ENCODE results near the gene SEMA6A. TPM values are rescaled to one million over a fixed set of nuclear protein-coding genes. Genes with fewer than 3 reads are reported as not detected.

Gene SEMA6A
- total RNA-seq, 6 experiments from 2014 or later: 4.5 to 12.0 (median 8.4) TPM

GRCh38 chr5:116449458-116449857, 125.2 kb downstream of the SEMA6A start:
- no peaks in the 10 kb centered on the region for H3K36me3 ChIP-seq
- no peaks in the 10 kb centered on the region for H3K4me1 ChIP-seq
- TF ChIP-seq POLR2A (IDR thresholded peaks at IDR 0.05) (no peak), CTCF (IDR thresholded peaks at IDR 0.05) (no peak)
- H3K9me3 ChIP-seq: no peaks in the 10 kb centered on the region
- H3K27me3 ChIP-seq: no peaks in the 10 kb centered on the region
- intact Hi-C loops (cut with DNase I): loop anchor here in 1 of 2 donors (10.0 kb wide), 1 partner anchor 315 kb away; no protein-coding TSS in a partner anchor
- ATAC-seq: no peak
- H3K4me3 ChIP-seq: no peak overlapping the region
- 66% methylated on average over 3 of the region's 3 CpGs for WGBS (ENCODE audit: insufficient coverage, low coverage, low lambda C conversion rate, missing lambda C conversion rate)
- H3K27ac ChIP-seq: no peak overlapping the region
- no peak for DNase-seq

GRCh38 chr5:116448870-116449427, 125.7 kb downstream of the SEMA6A start:
- TF ChIP-seq POLR2A (IDR thresholded peaks at IDR 0.05): no peak
- ATAC-seq (no peak), DNase-seq (no peak)
- no peak overlapping the region for H3K4me3 ChIP-seq
- no peaks in the 10 kb centered on the region for H3K27me3 ChIP-seq
- WGBS (ENCODE audit: insufficient coverage, low coverage, low lambda C conversion rate, missing lambda C conversion rate): 72% methylated on average over 5 of the region's 5 CpGs
- no peaks in the 10 kb centered on the region for H3K36me3 ChIP-seq
- no peaks in the 10 kb centered on the region for H3K4me1 ChIP-seq
- no peak overlapping the region for H3K27ac ChIP-seq
- no peaks in the 10 kb centered on the region for H3K9me3 ChIP-seq
- intact Hi-C loops (cut with DNase I): loop anchor here in 1 of 2 donors (10.0 kb wide), 1 partner anchor 314 kb away; no protein-coding TSS in a partner anchor

- ATAC-seq (peak in 2 of 4 donors; percentile 31 to 86), DNase-seq (no peak)
- no peaks in the 10 kb centered on the region for H3K27me3 ChIP-seq
- H3K4me1 ChIP-seq: no peaks in the 10 kb centered on the region
- H3K4me3 ChIP-seq: no peak overlapping the region
- 28% methylated on average over 4 of the region's 4 CpGs for WGBS (ENCODE audit: insufficient coverage, low coverage, low lambda C conversion rate, missing lambda C conversion rate)
- H3K36me3 ChIP-seq: no peaks in the 10 kb centered on the region
- no peaks in the 10 kb centered on the region for H3K9me3 ChIP-seq
- intact Hi-C loops (cut with DNase I): loop anchor here in 1 of 2 donors (10.0 kb wide), 1 partner anchor 314 kb away; no protein-coding TSS in a partner anchor
- TF ChIP-seq POLR2A (IDR thresholded peaks at IDR 0.05) (no peak), CTCF (IDR thresholded peaks at IDR 0.05) (peak in 1 of 4 donors; percentile 45)
- no peak overlapping the region for H3K27ac ChIP-seq
Measured at GRCh38 chr5:116448450-116448849, 126.2 kb downstream of the SEMA6A start.

- no peaks in the 10 kb centered on the region for H3K36me3 ChIP-seq
- H3K4me1 ChIP-seq: peaks cover 0 to 6% (median 2%) of the 10 kb centered on the region in 4 donors
- H3K4me3 ChIP-seq: no peak overlapping the region
- intact Hi-C loops (cut with DNase I): loop anchor here in 1 of 2 donors (10.0 kb wide), 1 partner anchor 312 kb away; no protein-coding TSS in a partner anchor
- peak in 1 of 4 donors; percentile 19 for ATAC-seq
- H3K9me3 ChIP-seq: no peaks in the 10 kb centered on the region
- H3K27me3 ChIP-seq: no peaks in the 10 kb centered on the region
- no peak for DNase-seq
- TF ChIP-seq POLR2A (IDR thresholded peaks at IDR 0.05) (no peak), CTCF (IDR thresholded peaks at IDR 0.05) (no peak)
- WGBS (ENCODE audit: insufficient coverage, low coverage, low lambda C conversion rate, missing lambda C conversion rate): 94% methylated on average over 3 of the region's 32 CpGs
- H3K27ac ChIP-seq: no peak overlapping the region
Measured at GRCh38 chr5:116446356-116447005, 128.1 kb downstream of the SEMA6A start.

GRCh38 chr5:116445311-116445710, 129.3 kb downstream of the SEMA6A start:
- no peak overlapping the region for H3K27ac ChIP-seq
- no peaks in the 10 kb centered on the region for H3K27me3 ChIP-seq
- H3K36me3 ChIP-seq: no peaks in the 10 kb centered on the region
- TF ChIP-seq POLR2A (IDR thresholded peaks at IDR 0.05): no peak
- TF ChIP-seq CTCF (IDR thresholded peaks at IDR 0.05): no peak
- no peaks in the 10 kb centered on the region for H3K9me3 ChIP-seq
- DNase-seq (no peak), ATAC-seq (no peak)
- intact Hi-C loops (cut with DNase I): loop anchor here in 1 of 2 donors (10.0 kb wide), 1 partner anchor 311 kb away; no protein-coding TSS in a partner anchor
- H3K4me1 ChIP-seq: peaks cover 0 to 6% (median 2%) of the 10 kb centered on the region in 4 donors
- 92% methylated on average over 2 of the region's 2 CpGs for WGBS (ENCODE audit: insufficient coverage, low coverage, low lambda C conversion rate, missing lambda C conversion rate)
- H3K4me3 ChIP-seq: no peak overlapping the region

Measured in right lobe of liver (tissue), 6 donors.